Panc1 (cell line): ENCODE data around the gene XRCC2. TPM values are rescaled to one million over a fixed set of nuclear protein-coding genes. Genes with fewer than 3 reads are reported as not detected.

Experiments used
- ATAC-seq: fragments of 200-7000 bp; cut with Tn5 transposase; 2 replicates; pipeline ENCODE4 v1.9.1; 2020; ENCODE audit warnings: mild to moderate bottlenecking, moderate library complexity
- BruUV-seq: library from RNA; stranded (reverse); fragments of 400-500 nt; replicated peaks from 2 replicates; lab custom pipeline; 2021; lab: Mats Ljungman, UMichigan
- CTCF ChIA-PET: fragments of 300-600 bp; sonication (Branson Sonifier 250); formaldehyde crosslinking; loops from one replicate; lab custom pipeline; 2022; ENCODE audit warnings: antibody characterized with exemption; lab: Charles Lee
- POLR2A ChIA-PET: fragments of 300-600 bp; sonication (Branson Sonifier 250); formaldehyde crosslinking; loops from one replicate; lab custom pipeline; 2022; ENCODE audit warnings: antibody characterized with exemption; lab: Charles Lee
- DNase-seq: peaks from one replicate; pipeline ENCODE4 v3.0.0-alpha.2; 2010; ENCODE audit warnings: low read depth, low spot score
- H3K27ac ChIP-seq: 2 replicates; pipeline ENCODE4 v1.5.1; 2011; ENCODE audit warnings: mild to moderate bottlenecking, low read length, inconsistent platforms
- H3K27me3 ChIP-seq: fragments of 200-500 bp; sonication (Bioruptor generic); 2 replicates; pipeline ENCODE4 v1.6.0; 2014; ENCODE audit warnings: low read length, inconsistent platforms; ENCODE audit not compliant: control insufficient read depth, insufficient read depth
- H3K36me3 ChIP-seq: fragments of 200-500 bp; sonication (Bioruptor generic); 2 replicates; pipeline ENCODE4 v1.5.1; 2014; ENCODE audit warnings: inconsistent platforms, mild to moderate bottlenecking, low read length, moderate library complexity; ENCODE audit not compliant: control insufficient read depth, insufficient read depth
- H3K4me1 ChIP-seq: 2 replicates; pipeline ENCODE4 v1.5.1; 2011; ENCODE audit warnings: inconsistent platforms, mild to moderate bottlenecking, low read length, moderate library complexity; ENCODE audit not compliant: control insufficient read depth, insufficient read depth
- H3K4me3 ChIP-seq, 2 experiments: 2 replicates each; pipeline ENCODE4 v1.5.1; 2011 to 2012; ENCODE audit warnings: low read depth in 2 of 2, low read length in 2 of 2, mild to moderate bottlenecking in 2 of 2, inconsistent platforms in 1 of 2, moderate library complexity in 1 of 2
- H3K9me3 ChIP-seq: fragments of 200-500 bp; sonication (Bioruptor generic); 2 replicates; pipeline ENCODE4 v1.5.1; 2014; ENCODE audit warnings: low read depth, mild to moderate bottlenecking, inconsistent platforms, low read length, moderate library complexity; ENCODE audit not compliant: control insufficient read depth, insufficient read depth
- CTCF ChIP-seq: fragments of 450-650 bp; IDR thresholded peaks from 2 replicates; pipeline ENCODE4 v1.5.1; 2017; ENCODE audit warnings: mild to moderate bottlenecking
- POLR2AphosphoS5 ChIP-seq: IDR thresholded peaks from 2 replicates; pipeline ENCODE4 v1.6.1; 2012; ENCODE audit warnings: mild to moderate bottlenecking, low read depth, low read length, moderate library complexity
- REST ChIP-seq, 2 experiments: IDR thresholded peaks; 2 replicates each; pipeline ENCODE4 v1.6.1; 2011 to 2012; ENCODE audit warnings: low read depth in 2 of 2, control low read depth in 1 of 2, low read length in 1 of 2, mild to moderate bottlenecking in 1 of 2, moderate library complexity in 1 of 2; ENCODE audit not compliant: insufficient read depth in 1 of 2
- SIN3A ChIP-seq: IDR thresholded peaks from 2 replicates; pipeline ENCODE4 v1.6.1; 2012; ENCODE audit warnings: low read depth, mild to moderate bottlenecking, low read length, moderate library complexity, borderline replicate concordance; ENCODE audit not compliant: insufficient read depth
- TCF7L2 ChIP-seq: IDR thresholded peaks from 2 replicates; pipeline ENCODE4 v1.6.1; 2011; ENCODE audit warnings: mild to moderate bottlenecking, low read depth, low read length, inconsistent platforms
- in situ Hi-C: cut with HindIII; loops from 2 replicates; pipeline ENCODE4 v1.10.0; 2016; ENCODE audit warnings: low sequenced_read_pairs, low pct_unique_long_range_greater_than_20kb
- intact Hi-C: fragments of 100-400 bp; cut with micrococcal nuclease; formaldehyde crosslinking; loops from one replicate; pipeline ENCODE4 v1.10.0; 2022; ENCODE audit not compliant: unreplicated experiment
- total RNA-seq: library from RNA; stranded (reverse); gene quantifications from one replicate; pipeline ENCODE4 v1.2.1, GENCODE V29; 2021; ENCODE audit not compliant: unreplicated experiment

XRCC2 gene
- total RNA-seq, 1 experiment from 2014 or later: 10.3 TPM

GRCh38 chr7:152661479-152661878, 14.5 kb downstream of the XRCC2 start:
- ATAC-seq (peak; percentile 62), DNase-seq (no peak)
- BruUV-seq: no TSS peak
- POLR2A ChIA-PET: no interaction called here
- Histone ChIP-seq H3K4me3 (no peak overlapping the region), H3K4me1 (no peaks in the 10 kb centered on the region), H3K27ac (no peak overlapping the region), H3K27me3 (no peaks in the 10 kb centered on the region), H3K36me3 (no peaks in the 10 kb centered on the region), H3K9me3 (no peaks in the 10 kb centered on the region)
- intact Hi-C loops (no loop called here), in situ Hi-C loops (no loop called here)
- TF ChIP-seq REST (IDR thresholded peaks at IDR 0.05; ENCODE audit: insufficient read depth in 1 of 2, low read depth in 2 of 2, low read length in 1 of 2): no peak
- TF ChIP-seq SIN3A: no peak
- TF ChIP-seq POLR2AphosphoS5: peak; percentile 21; the same call in 1 of the 2 replicates
- no peak for TF ChIP-seq CTCF
- no peak for TF ChIP-seq TCF7L2
- CTCF ChIA-PET: no interaction called here

- ATAC-seq: no peak
- Histone ChIP-seq H3K27ac (no peak overlapping the region), H3K4me1 (no peaks in the 10 kb centered on the region), H3K27me3 (no peaks in the 10 kb centered on the region), H3K4me3 (no peak overlapping the region), H3K9me3 (no peaks in the 10 kb centered on the region), H3K36me3 (no peaks in the 10 kb centered on the region)
- in situ Hi-C loops: no loop called here
- CTCF ChIA-PET: no interaction called here
- BruUV-seq: no TSS peak
- POLR2A ChIA-PET: no interaction called here
- no peak for TF ChIP-seq SIN3A
- TF ChIP-seq TCF7L2: no peak
- no peak for TF ChIP-seq REST (IDR thresholded peaks at IDR 0.05; ENCODE audit: insufficient read depth in 1 of 2, low read depth in 2 of 2, low read length in 1 of 2)
- TF ChIP-seq CTCF: no peak
- no peak for TF ChIP-seq POLR2AphosphoS5
- DNase-seq: no peak
- intact Hi-C loops: no loop called here
These were observed 15.9 kb downstream of the XRCC2 start for GRCh38 chr7:152660021-152660420.
